CD4-positive, alpha-beta T cell treated with Interleukin-17A for 4 hours (primary cell): ENCODE results near the gene ACTR1B.
"Not testable (repeated sequence)": the region's sequence is repeated elsewhere in the genome, so short reads cannot be mapped to it uniquely, and the experiment has no call there.

Experiments used
- DNase-seq: peaks from one replicate; pipeline ENCODE4 v3.0.0-alpha.2; 2020; ENCODE audit warnings: mixed read lengths

The ACTR1B gene

DNA sequence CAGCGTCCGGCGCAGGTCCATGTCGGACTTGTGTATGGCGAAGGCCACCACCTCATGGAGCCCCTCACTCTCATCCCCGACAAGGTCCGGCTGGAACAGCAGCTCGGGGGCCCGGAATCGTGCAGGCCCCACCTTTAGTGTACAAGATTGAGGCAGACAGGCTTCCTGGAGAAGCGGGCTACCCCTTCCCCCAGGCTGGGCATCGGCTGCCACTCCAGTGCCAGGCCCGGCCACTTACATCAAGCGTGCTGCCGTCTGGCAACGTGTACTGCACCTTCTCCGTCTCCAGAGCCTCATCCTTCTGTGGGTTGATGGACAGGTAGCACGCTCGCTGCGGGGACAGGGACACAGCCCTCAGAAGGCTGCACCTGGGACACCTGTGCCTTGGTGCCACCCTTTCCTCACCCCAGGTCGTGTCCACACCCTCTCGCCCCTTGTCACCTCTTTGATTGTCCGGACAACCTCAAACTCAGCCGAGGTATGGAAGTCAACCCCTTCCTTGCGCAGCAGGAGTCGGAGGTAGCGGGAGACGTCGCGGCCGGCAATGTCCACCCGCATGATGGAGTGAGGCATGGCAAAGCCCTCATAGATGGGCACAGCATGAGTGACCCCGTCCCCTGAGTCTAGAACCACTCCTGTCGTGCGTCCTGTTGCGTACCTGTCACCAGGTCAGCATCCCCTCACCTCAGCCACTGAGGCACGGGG lies 5.7 kb downstream of the ACTR1B start:
- DNase-seq: no peak

- no peak for DNase-seq
These were observed 6.8 kb downstream of the ACTR1B start for GRCh38 chr2:97656905-97657587.

GRCh38 chr2:97656129-97656755 lies 7.6 kb downstream of the ACTR1B start:
- DNase-seq: no peak

- no peak for DNase-seq
These were observed 9.1 kb downstream of the ACTR1B start for GRCh38 chr2:97654791-97655190.

DNA sequence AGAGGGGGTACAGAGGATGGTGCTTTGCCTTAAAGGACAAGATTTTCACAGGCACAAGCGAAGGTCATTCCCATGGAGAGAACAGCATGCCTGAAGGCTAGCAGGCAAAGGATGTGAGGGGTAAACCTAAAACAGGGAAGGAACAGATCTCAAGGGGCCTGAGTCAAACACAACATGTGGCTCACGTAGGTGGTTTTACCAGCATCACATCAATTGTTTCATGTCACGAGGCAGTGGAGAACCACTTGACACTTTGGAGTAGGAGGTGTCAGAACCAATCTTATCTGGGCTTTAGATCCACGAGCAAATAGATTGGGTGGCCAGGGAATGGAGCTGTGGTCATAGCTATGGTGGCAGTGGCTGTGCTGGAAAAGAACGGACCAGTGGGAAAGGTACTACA lies 9.5 kb downstream of the ACTR1B start:
- no peak for DNase-seq

DNA sequence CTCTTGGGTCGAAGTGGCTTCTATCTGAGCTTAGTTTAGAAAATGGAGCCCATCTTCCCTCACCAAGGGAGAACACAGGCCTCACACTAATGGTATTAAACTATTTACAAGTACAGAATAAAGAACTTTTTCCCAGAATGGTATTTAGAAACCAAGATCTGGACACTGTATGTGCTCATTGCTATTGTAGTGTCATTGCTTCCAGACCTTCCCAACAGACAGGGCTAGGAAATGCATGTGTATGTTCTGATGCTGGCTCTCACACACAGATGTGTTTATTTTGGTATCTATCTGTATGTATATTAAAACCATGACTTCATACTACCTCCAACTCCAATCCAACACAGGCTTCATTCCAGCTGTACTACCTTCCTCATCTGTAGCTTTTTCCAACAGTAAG lies 10.0 kb downstream of the ACTR1B start:
- no peak for DNase-seq

- no peak for DNase-seq
These were observed 10.4 kb downstream of the ACTR1B start for GRCh38 chr2:97653473-97653872.

DNA sequence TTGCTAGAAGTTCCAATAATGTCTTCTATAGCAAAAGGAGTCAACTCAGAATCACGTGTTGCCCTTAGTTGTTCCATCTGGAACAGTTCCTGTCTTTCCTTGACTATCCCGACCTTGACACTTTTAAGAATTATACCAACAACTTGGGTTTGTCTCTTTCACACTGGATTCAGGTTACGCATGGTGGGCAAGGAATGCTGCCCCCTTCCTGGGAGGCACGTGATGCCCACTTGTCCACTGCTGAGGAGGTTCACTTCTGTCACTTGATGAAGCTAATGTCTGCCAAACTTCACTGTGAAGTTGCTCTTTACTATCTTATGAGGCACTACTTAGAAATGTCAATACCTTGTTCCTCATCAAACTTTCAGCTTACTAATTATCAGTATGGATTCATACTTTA lies 12.7 kb downstream of the ACTR1B start:
- DNase-seq: no peak

DNA sequence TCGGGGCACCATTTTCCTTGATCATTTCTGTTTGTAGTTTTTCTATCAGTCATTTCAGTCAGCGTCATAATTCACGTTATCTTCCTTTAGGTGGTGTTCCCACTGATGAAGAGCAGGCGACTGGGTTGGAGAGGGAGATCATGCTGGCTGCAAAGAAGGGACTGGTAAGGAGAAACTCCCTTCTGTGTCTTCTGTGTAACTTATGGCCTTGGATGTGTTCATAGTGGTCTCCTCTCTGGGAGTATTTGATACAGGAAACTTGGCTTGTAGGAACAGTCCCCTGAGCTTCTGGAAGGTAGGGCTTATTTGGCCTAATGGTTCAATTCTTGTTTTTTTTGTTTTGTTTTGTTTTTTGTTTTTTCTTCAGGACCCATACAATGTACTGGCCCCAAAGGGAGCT lies 16.9 kb downstream of the ACTR1B start:
- DNase-seq: no peak

DNA sequence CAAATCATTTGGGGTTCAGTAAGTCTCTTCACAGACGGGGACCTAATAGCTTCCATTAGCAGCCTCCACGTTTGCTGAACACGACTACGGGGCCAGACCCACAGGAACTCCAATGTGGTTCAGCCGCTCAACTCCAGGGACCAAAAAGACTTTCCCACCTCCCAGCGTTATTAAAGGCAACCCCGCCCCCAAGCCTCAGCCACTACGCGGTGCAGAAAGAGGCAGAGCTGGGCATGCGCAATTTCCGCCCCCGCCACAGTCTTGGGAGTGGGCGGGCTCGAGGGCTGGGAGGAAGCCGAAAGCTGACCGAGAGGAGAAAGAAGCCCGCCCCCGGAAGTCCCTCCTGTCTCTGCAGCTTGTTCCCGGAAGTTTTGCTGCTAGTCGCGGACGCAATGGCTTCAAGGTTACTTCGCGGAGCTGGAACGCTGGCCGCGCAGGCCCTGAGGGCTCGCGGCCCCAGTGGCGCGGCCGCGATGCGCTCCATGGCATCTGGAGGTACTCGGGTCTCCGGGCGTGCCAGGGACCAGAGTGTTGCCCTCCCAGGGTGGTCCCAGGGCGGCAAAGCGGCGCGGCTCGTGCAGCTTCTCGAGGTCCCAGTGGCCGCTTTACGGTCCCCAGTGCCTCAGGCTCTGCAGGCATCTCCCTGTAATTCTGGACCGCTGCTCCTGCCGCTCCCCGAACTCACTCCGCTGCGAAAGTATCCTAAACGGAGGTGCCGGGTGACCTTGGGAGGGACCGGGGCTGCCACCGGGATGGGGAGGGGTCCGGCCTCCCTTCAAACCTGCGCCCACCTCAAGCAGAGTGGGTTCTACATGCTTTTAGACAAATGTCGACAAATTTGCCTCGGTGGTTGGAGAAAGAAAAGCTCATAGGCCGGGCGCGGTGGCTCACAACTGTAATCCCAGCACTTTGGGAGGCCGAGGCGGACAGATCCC lies 17.9 kb downstream of the ACTR1B start, which contains the start of gene COX5B:
Gene COX5B, plus strand, starts transcription at position 368 of the 935 bp plus-strand sequence. Its CDS starts 25 bp downstream, at position 393.
- peak; percentile 99 for DNase-seq

GRCh38 chr2:97645112-97645694 lies 18.6 kb downstream of the ACTR1B start:
- DNase-seq: no peak

GRCh38 chr2:97644023-97644717 lies 19.7 kb downstream of the ACTR1B start:
- DNase-seq: no peak

- DNase-seq: not testable (repeated sequence)
These were observed 37.8 kb downstream of the ACTR1B start for GRCh38 chr2:97626049-97626430.

- not testable (repeated sequence) for DNase-seq
These were observed 38.3 kb downstream of the ACTR1B start for GRCh38 chr2:97625354-97626048.

DNA sequence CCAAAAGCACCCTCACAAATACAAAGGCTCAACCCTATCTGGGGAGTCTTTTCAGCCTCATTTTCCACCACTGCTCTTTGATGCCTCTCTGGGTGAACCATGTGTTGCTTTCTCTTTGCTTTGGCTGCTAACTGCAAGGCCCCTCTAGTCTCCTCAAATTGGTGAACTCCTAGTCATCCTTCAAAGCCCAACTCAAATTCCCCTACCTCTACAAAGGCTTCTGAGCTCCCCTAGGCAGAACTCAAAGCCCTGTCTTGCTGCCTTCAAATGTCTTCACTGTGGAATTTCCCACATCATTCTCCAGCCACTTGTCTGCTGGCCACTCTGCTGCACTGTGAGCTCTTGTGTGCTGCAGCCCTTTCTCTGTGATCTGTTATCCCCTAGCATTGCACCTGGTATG lies 40.9 kb downstream of the ACTR1B start:
- DNase-seq: not testable (repeated sequence)

GRCh38 chr2:97620492-97620891 lies 43.4 kb downstream of the ACTR1B start:
- not testable (repeated sequence) for DNase-seq

DNA sequence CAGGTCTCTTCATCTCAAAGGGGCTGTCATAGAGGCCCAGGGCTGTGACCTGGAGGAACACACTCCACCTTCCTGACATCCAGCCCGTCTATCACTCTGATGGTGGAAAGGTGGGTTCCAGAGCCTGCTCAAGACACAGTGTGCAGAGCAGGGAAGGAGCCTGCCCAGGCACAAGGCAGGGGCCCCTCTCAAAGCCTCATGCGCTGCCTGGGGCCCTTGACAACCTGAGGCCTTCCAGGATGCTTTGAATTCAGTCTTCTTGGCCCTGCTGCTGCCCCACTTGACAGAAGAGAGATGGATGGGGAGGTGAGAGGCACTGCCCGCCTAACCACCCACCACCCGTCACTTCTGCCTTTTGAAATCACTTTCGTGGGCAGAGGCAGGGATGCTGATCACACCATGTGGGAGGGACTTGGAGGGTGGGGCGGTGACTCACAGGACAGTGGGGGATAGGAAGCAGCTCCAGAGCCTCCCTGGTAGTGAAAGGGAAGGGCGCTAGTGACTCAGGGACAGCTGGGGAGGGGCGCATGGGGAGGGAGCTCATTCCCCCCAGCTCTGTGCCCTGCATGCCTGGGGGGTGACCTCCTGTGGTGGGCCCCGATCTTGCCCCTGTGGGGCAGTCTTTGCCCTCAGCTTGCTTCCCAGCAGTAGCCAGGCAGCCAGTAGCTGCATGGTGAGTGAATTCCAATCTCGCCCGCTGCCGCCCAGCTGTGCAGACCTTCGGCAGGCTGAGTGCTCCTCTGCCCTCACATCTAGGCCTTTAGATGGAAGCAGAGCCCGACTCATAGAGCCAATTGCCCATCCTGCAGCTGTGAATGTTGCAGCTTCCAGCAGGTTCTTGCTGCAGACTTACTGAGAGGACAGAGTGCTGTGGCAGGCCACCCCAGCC lies 44.7 kb downstream of the ACTR1B start:
- not testable (repeated sequence) for DNase-seq

DNA sequence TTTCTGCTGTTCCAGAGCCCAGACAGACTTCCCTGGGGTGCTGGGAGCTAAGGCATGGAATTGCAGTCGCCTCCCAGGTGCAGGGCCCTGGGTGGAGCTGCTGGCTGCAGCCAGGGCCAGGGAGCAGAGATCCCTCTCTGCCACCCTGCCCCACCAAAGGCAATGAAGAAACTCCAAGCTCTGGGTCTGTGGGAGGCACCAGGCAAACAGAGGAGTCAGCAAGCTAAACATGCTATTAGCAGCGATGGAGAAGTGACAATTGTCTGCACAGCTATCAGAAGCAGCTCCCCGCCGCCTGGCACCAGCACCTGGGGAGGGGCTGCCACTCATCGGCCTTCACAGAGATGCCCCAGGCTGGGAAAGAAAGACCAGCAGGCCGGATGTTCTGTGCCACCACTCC lies 45.9 kb downstream of the ACTR1B start:
- DNase-seq: no peak

DNA sequence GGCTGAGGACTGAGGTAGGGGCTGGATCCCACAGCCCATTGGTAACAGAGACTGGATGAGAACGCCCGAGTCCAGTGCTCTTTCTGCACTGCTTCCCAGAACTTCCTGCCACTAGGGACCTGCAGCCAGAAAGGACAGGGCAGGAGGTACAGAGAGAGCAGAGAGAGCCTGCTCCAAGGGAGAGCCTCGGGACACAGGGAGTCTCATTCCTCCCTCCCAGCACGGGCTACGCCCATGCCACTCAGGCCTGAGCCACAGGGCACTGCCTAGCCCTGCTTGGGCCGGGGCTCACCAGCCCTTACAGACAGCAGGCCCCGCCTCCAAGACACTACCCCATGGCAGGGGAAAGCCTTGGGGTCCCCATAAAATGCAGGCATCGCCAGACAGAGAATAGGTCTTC lies 48.1 kb downstream of the ACTR1B start:
- not testable (repeated sequence) for DNase-seq

DNA sequence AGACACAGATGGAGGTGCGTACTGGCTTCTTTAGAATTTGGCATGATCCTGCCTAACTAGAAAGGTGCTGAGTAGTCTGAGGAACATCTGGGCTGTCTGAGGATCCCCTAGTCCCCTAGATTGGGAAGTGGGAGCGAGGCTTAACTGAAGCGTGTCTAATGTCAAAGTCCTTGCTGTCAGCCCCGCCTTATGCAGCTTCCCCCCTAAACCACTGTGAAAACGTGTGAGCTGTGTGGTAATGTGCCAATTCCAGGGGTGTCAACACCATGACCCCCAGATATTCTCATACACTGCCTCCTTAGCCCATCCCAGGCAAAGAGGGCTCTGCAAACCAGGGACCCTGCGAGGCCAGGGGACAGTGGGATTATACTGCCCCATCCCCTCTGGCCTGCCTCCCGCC lies 51.9 kb downstream of the ACTR1B start:
- DNase-seq: not testable (repeated sequence)
